Suprapubic skin (tissue), 4 donors: Measurements from ENCODE around the gene RALGAPA2. TPM values are rescaled to one million over a fixed set of nuclear protein-coding genes. Genes with fewer than 3 reads are reported as not detected.

Source experiments
- DNase-seq, 2 donors: peaks; one replicate each; pipeline ENCODE4 v3.0.0-alpha.2; 2019; ENCODE audit warnings: low spot score in 2 of 2
- H3K27ac ChIP-seq: fragments of 200-600 bp; sonication (generic); one replicate; pipeline ENCODE4 v1.5.1; 2019
- H3K27me3 ChIP-seq: fragments of 200-600 bp; sonication (generic); one replicate; pipeline ENCODE4 v1.5.1; 2019
- H3K36me3 ChIP-seq: fragments of 200-600 bp; sonication (generic); one replicate; pipeline ENCODE4 v1.5.1; 2019
- H3K4me1 ChIP-seq: fragments of 200-600 bp; sonication (generic); one replicate; pipeline ENCODE4 v1.5.1; 2019
- H3K4me3 ChIP-seq: fragments of 200-600 bp; sonication (generic); one replicate; pipeline ENCODE4 v1.5.1; 2019; ENCODE audit warnings: mild to moderate bottlenecking
- H3K9me3 ChIP-seq: fragments of 200-600 bp; sonication (generic); one replicate; pipeline ENCODE4 v1.5.1; 2019
- EP300 ChIP-seq: sonication (generic); formaldehyde crosslinking; IDR thresholded peaks from one replicate; pipeline ENCODE4 v1.6.1; 2017; ENCODE audit warnings: antibody characterized with exemption
- POLR2A ChIP-seq, 2 donors: fragments of 450-650 bp; IDR thresholded peaks; one replicate each; pipeline ENCODE4 v1.6.1; 2017; ENCODE audit warnings: antibody characterized with exemption in 2 of 2, mild to moderate bottlenecking in 2 of 2, moderate library complexity in 2 of 2
- POLR2AphosphoS5 ChIP-seq, 3 donors: sonication (generic); formaldehyde crosslinking; IDR thresholded peaks; one replicate each; pipeline ENCODE4 v1.6.1; 2017; ENCODE audit warnings: antibody characterized with exemption in 3 of 3
- WGBS: methylation state at CpG from one replicate; pipeline ENCODE4 v1.1.5; 2018; 5-methylcytosine and 5-hydroxymethylcytosine counted together
- total RNA-seq, 4 donors: library from RNA; depleted of rRNA; stranded (reverse); fragments of >200 nt; gene quantifications; one replicate each; pipeline ENCODE4 v1.1.0, GENCODE V29; 2016
- TF ChIP-seq, protein P1 (sequence below), 2 donors: fragments of 200-600 bp in 1 of 2; fragments of 450-650 bp in 1 of 2; sonication (generic) in 1 of 2; IDR thresholded peaks; one replicate each; pipeline ENCODE4 v1.5.1; 2016 to 2019; ENCODE audit warnings: antibody characterized with exemption in 2 of 2, mild to moderate bottlenecking in 1 of 2, moderate library complexity in 1 of 2

RALGAPA2 gene
- total RNA-seq, 4 donors from 2014 or later: 51.9 to 97.8 (median 72.0) TPM

DNA sequence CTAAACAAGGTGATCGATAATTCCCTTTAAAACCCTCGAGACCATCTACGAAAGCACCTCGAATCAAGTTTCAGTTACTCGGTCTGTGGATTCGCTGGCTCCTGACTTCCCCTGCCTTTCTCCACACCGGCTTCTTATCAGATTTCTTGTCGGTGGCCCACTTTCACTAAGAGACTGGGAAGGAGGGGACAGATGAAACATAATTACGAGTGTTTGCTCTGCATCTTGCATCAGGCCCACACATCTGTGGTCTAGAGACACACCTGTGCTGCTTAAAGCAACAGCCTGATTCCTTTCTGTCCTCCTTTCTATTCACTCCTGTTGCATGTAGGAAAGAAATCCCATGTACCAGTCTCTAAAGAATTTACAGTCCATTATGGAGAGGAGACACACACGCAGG, 306.8 kb downstream of the RALGAPA2 start:
- Histone ChIP-seq H3K27me3 (no peaks in the 10 kb centered on the region), H3K4me3 (no peak overlapping the region), H3K4me1 (no peaks in the 10 kb centered on the region), H3K36me3 (peaks cover 4% of the 10 kb centered on the region), H3K27ac (no peak overlapping the region), H3K9me3 (no peaks in the 10 kb centered on the region)
- no peak for TF ChIP-seq POLR2AphosphoS5 (IDR thresholded peaks at IDR 0.05)
- TF ChIP-seq EP300: no peak
- no peak for TF ChIP-seq POLR2A (IDR thresholded peaks at IDR 0.05)
- TF ChIP-seq, protein P1, sequence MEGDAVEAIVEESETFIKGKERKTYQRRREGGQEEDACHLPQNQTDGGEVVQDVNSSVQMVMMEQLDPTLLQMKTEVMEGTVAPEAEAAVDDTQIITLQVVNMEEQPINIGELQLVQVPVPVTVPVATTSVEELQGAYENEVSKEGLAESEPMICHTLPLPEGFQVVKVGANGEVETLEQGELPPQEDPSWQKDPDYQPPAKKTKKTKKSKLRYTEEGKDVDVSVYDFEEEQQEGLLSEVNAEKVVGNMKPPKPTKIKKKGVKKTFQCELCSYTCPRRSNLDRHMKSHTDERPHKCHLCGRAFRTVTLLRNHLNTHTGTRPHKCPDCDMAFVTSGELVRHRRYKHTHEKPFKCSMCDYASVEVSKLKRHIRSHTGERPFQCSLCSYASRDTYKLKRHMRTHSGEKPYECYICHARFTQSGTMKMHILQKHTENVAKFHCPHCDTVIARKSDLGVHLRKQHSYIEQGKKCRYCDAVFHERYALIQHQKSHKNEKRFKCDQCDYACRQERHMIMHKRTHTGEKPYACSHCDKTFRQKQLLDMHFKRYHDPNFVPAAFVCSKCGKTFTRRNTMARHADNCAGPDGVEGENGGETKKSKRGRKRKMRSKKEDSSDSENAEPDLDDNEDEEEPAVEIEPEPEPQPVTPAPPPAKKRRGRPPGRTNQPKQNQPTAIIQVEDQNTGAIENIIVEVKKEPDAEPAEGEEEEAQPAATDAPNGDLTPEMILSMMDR (IDR thresholded peaks at IDR 0.05): no peak
- 91% methylated on average over 10 of the region's 10 CpGs for WGBS
- DNase-seq: no peak

DNA sequence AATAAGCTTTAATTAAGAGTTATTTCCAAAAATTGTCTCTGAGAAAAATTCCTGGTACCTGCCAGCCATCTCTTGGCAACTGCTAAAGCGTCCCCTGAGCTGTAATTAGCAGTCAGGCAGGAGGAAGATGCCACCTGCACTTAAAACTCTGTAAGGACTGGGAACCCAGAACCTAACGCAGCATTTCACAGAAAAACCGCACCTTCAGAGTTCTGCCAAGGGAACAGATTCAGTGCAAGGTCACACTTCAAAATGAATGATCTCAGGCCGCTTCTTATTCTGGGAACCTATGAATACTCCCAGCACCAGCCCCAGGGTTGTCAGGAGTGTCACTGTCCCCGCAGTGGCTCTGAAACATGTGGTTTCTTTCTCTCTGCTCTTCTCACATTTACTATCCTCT, 307.8 kb downstream of the RALGAPA2 start:
- TF ChIP-seq EP300 (no peak), POLR2AphosphoS5 (IDR thresholded peaks at IDR 0.05) (no peak), POLR2A (IDR thresholded peaks at IDR 0.05) (no peak)
- TF ChIP-seq, protein P1 (IDR thresholded peaks at IDR 0.05): no peak
- no peaks in the 10 kb centered on the region for H3K27me3 ChIP-seq
- H3K4me1 ChIP-seq: no peaks in the 10 kb centered on the region
- H3K36me3 ChIP-seq: peaks cover 4% of the 10 kb centered on the region
- H3K27ac ChIP-seq: no peak overlapping the region
- WGBS: 95% methylated on average over 5 of the region's 5 CpGs
- no peaks in the 10 kb centered on the region for H3K9me3 ChIP-seq
- DNase-seq: no peak
- H3K4me3 ChIP-seq: no peak overlapping the region

DNA sequence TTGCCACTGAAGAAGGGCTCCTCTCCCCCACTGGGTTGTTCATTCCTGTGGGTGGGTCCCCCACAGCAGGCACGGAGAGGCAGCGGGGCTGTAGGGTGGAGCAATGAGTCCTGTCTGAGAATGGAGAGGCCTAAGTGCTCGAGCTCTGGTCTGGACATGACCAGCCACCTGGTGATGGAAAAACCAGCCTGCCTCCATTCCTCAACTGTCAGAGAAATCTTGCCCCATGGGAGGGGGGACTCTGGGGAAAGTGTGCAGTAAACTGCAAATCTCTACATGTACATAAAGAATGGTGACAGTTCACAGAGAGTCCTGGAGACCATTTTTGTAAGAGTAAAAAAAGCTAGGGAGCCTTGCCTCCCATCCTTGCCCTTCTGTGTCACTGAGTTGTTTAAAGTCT, 310.5 kb downstream of the RALGAPA2 start:
- DNase-seq: no peak
- no peak for TF ChIP-seq POLR2AphosphoS5 (IDR thresholded peaks at IDR 0.05)
- TF ChIP-seq EP300: no peak
- TF ChIP-seq POLR2A (IDR thresholded peaks at IDR 0.05): no peak
- TF ChIP-seq, protein P1 (IDR thresholded peaks at IDR 0.05): no peak
- no peaks in the 10 kb centered on the region for H3K27me3 ChIP-seq
- H3K9me3 ChIP-seq: no peaks in the 10 kb centered on the region
- no CpG with 5 or more reads among the region's 3 CpGs for WGBS
- H3K27ac ChIP-seq: no peak overlapping the region
- peaks cover 4% of the 10 kb centered on the region for H3K36me3 ChIP-seq
- H3K4me1 ChIP-seq: no peaks in the 10 kb centered on the region
- H3K4me3 ChIP-seq: no peak overlapping the region

DNA sequence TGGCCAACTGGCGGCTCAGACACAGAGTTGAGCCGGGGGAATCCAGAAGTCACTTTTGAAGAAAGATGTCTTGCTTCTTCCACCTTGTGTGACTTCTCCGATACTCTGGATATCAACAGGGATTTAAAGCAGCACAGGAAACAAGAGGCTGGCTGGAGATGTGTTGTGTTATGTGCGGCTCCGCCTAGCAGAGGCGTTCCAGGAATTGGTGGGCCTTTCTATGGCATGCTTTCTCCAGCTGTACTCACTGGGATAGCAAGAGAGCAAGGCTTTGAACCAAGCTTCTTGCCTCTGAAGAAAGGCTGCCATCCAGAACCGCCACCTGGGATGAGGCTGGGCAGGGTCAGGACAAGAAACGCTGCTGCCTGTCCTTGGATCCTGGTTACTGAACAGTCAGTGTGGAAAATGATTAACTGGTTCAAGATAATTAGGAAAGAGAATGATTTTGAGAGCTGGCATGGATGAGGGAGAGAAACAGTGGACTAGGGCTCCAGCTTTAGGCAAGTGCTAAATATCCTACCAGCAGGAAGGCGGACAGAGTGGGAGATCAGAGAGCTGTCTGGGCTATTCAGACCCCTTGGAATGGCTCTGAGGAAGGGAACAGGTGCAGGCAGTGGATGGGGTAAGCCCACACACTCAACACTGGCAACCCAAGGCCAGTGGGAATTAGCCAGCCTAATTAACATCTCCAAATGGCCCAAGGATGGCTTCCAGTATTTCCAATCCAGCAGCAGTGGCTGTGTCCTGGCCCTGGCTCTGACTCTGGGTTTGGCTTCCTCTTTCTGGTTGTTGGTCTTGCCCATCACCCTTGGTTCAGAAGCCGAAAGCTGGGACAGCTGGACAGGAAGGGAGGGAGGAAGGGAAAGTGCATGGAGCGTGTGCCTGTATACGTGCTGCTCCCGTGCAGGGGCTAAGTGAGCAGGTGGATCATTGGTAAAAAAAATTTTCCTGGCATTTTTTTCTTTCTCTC, 312.6 kb downstream of the RALGAPA2 start:
- DNase-seq: no peak
- peaks cover 4% of the 10 kb centered on the region for H3K36me3 ChIP-seq
- no peaks in the 10 kb centered on the region for H3K4me1 ChIP-seq
- no peak for TF ChIP-seq POLR2AphosphoS5 (IDR thresholded peaks at IDR 0.05)
- TF ChIP-seq, protein P1 (IDR thresholded peaks at IDR 0.05): no peak
- no peak for TF ChIP-seq EP300
- no peak for TF ChIP-seq POLR2A (IDR thresholded peaks at IDR 0.05)
- no peaks in the 10 kb centered on the region for H3K27me3 ChIP-seq
- no peaks in the 10 kb centered on the region for H3K9me3 ChIP-seq
- H3K27ac ChIP-seq: no peak overlapping the region
- no peak overlapping the region for H3K4me3 ChIP-seq
- WGBS: 81% methylated on average over 13 of the region's 13 CpGs

DNA sequence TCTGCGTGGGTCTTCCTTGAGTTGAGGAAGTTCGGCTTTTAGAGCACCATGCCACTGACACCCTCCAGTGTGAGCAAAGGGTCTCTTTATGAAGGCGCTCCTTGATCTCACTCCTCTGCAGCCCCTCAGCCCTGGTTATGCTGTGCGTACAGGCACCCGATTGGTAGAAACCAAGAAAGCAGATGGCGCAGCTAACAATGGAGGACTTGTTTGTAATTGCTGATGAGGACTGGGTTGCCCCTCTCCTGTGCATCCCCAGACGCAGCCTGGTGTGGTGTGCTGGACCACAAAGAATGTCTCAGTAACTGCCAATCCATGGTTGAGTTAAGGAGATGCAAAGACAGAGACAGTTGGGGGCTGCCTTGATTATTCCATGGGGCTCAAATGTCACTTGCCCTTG, 314.3 kb downstream of the RALGAPA2 start:
- TF ChIP-seq POLR2A (IDR thresholded peaks at IDR 0.05): no peak
- TF ChIP-seq POLR2AphosphoS5 (IDR thresholded peaks at IDR 0.05): no peak
- no peak for TF ChIP-seq EP300
- TF ChIP-seq, protein P1 (IDR thresholded peaks at IDR 0.05): no peak
- H3K4me3 ChIP-seq: no peak overlapping the region
- H3K36me3 ChIP-seq: peaks cover 9% of the 10 kb centered on the region
- no peaks in the 10 kb centered on the region for H3K9me3 ChIP-seq
- no peaks in the 10 kb centered on the region for H3K4me1 ChIP-seq
- no peak for DNase-seq
- 95% methylated on average over 7 of the region's 7 CpGs for WGBS
- no peak overlapping the region for H3K27ac ChIP-seq
- no peaks in the 10 kb centered on the region for H3K27me3 ChIP-seq
